Lower leg skin (tissue), 3 donors: ENCODE results near the gene ATP1A4.

Experiments
- CTCF ChIP-seq, 3 donors: fragments of 450-650 bp; IDR thresholded peaks; one replicate each; pipeline ENCODE4 v1.5.1; 2016; ENCODE audit warnings: antibody characterized with exemption in 3 of 3, mild to moderate bottlenecking in 3 of 3, moderate library complexity in 2 of 3
- POLR2A ChIP-seq, 2 donors: fragments of 450-650 bp; IDR thresholded peaks; one replicate each; pipeline ENCODE4 v1.6.1; 2016 to 2017; ENCODE audit warnings: antibody characterized with exemption in 2 of 2, mild to moderate bottlenecking in 1 of 2, moderate library complexity in 1 of 2

DNA sequence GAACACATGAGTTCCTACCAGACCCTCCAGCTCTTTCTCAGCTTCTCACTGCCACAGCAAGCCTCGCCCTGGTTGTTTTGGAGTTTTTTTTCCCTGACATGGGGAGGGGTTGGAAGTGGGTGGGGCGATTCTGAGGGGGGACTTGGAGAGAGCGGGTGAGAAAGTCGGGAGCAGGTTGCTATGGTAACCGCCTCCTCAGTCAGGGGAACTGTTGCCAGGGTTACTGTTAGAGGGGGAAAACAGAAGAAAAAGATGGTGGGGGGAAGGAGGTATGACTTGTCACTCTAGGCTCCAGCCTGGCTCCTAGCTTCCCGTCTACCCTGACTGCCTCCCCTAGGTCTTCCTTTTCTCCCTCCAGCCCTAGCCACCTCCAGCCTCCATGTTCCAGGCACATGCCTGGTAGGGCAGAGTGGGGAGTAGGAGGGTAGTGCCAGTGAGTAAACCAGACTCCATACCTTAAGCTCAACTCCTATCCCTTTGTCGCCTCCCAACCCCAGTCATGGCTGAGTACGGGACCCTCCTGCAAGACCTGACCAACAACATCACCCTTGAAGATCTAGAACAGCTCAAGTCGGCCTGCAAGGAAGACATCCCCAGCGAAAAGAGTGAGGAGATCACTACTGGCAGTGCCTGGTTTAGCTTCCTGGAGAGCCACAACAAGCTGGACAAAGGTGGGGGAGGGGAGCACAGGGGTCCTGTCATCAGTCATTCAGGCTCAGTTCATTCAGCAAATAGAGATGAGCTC, 59.8 kb downstream of the ATP1A4 start:
- TF ChIP-seq CTCF (IDR thresholded peaks at IDR 0.05) = no peak
- no peak for TF ChIP-seq POLR2A (IDR thresholded peaks at IDR 0.05)
